C1 segment of cervical spinal cord (tissue), 14 donors: Measurements from ENCODE around the gene POF1B.
A peak's percentile ranks its signal among the peaks of the same experiment; 100 is the strongest.
"Not testable (repeated sequence)": the region's sequence is repeated elsewhere in the genome, so short reads cannot be mapped to it uniquely, and the experiment has no call there.

Source experiments
- DNase-seq, 14 donors: peaks; one replicate each; lab custom pipeline; 2025; lab: John Stamatoyannopoulos, UW

Gene POF1B

GRCh38 chrX:85379174-85379907 lies at the start of gene POF1B:
POF1B (minus strand) TSS chrX:85379665; CDS start chrX:85379454, 211 bp downstream.
- no peak for DNase-seq

GRCh38 chrX:85429066-85429465 lies 49.6 kb upstream of the POF1B start:
- no peak for DNase-seq

GRCh38 chrX:85419293-85419692 lies 39.8 kb upstream of the POF1B start:
- no peak for DNase-seq

GRCh38 chrX:85391878-85392238 lies 12.4 kb upstream of the POF1B start:
- no peak for DNase-seq

GRCh38 chrX:85391185-85391877 lies 11.9 kb upstream of the POF1B start:
- DNase-seq = no peak

GRCh38 chrX:85381602-85382001 lies 2.1 kb upstream of the POF1B start:
- no peak for DNase-seq

- no peak for DNase-seq
These were observed 1.0 kb downstream of the POF1B start for GRCh38 chrX:85378461-85378860.

- no peak for DNase-seq
These were observed 4.1 kb downstream of the POF1B start for GRCh38 chrX:85375333-85375738.

GRCh38 chrX:85365370-85365995 lies 14.0 kb downstream of the POF1B start:
- no peak for DNase-seq

- DNase-seq = no peak
These were observed 20.4 kb downstream of the POF1B start for GRCh38 chrX:85359051-85359450.

- no peak for DNase-seq
These were observed 33.9 kb downstream of the POF1B start for GRCh38 chrX:85345523-85345922.

- DNase-seq = no peak
These were observed 52.5 kb downstream of the POF1B start for GRCh38 chrX:85327060-85327333.

GRCh38 chrX:85326234-85327059 lies 53.0 kb downstream of the POF1B start:
- DNase-seq = no peak

- not testable (repeated sequence) for DNase-seq
These were observed 68.1 kb downstream of the POF1B start for GRCh38 chrX:85311348-85311747.

GRCh38 chrX:85309717-85310116 lies 69.7 kb downstream of the POF1B start:
- DNase-seq = no peak

- DNase-seq = no peak
These were observed 75.9 kb downstream of the POF1B start for GRCh38 chrX:85303544-85303943.

- DNase-seq = no peak
These were observed 90.3 kb downstream of the POF1B start for GRCh38 chrX:85288992-85289723.

- DNase-seq = not testable (repeated sequence)
These were observed 94.2 kb downstream of the POF1B start for GRCh38 chrX:85285286-85285685.

GRCh38 chrX:85244450-85245211 lies 134.8 kb downstream of the POF1B start:
- DNase-seq = peak in 10 of 14 donors; percentile 1 to 53 (median 14)

GRCh38 chrX:85243761-85244449 lies 135.6 kb downstream of the POF1B start, which contains the start of the genes SATL1 and ZNF711:
SATL1 (minus strand) TSS chrX:85243779; CDS start chrX:85108968, 134,811 bp downstream.
ZNF711 (plus strand) TSS chrX:85243991; CDS start chrX:85247573, 3,582 bp downstream.
- DNase-seq = peak in 12 of 14 donors; percentile 5 to 55 (median 28)
